Kidney (tissue), 14 donors: ENCODE data around the gene KLF1. TPM values are rescaled to one million over a fixed set of nuclear protein-coding genes. Genes with fewer than 3 reads are reported as not detected.
"Not testable (repeated sequence)": the region's sequence is repeated elsewhere in the genome, so short reads cannot be mapped to it uniquely, and the experiment has no call there.

Experiments used
- DNase-seq, 5 donors: peaks; one replicate each; pipeline ENCODE4 v3.0.0-alpha.2; 2013 to 2020
- FAIRE-seq: peaks from 2 replicates; lab custom pipeline; 2012; peaks lifted over from hg19 to GRCh38; lab: Jason Lieb, UNC
- H3K27ac ChIP-seq, 2 donors: one replicate each; pipeline ENCODE4 v1.7.0; 2013; ENCODE audit warnings: low read depth in 2 of 2, low read length in 2 of 2, inconsistent platforms in 1 of 2
- H3K27me3 ChIP-seq: one replicate; pipeline ENCODE4 v1.7.1; 2013; ENCODE audit warnings: low read length, inconsistent platforms; ENCODE audit not compliant: control insufficient read depth, insufficient read depth
- H3K36me3 ChIP-seq, 3 donors: one replicate each; pipeline versions ENCODE4 v1.7.0 to v1.7.1; 2013; ENCODE audit warnings: low read length in 3 of 3, control low read depth in 1 of 3, inconsistent platforms in 1 of 3; ENCODE audit not compliant: insufficient read depth in 3 of 3, control insufficient read depth in 2 of 3
- H3K4me1 ChIP-seq, 3 donors: one replicate each; pipeline versions ENCODE4 v1.7.0 to v1.7.1; 2013; ENCODE audit warnings: low read length in 3 of 3, inconsistent platforms in 1 of 3, low read depth in 1 of 3; ENCODE audit not compliant: control insufficient read depth in 2 of 3, insufficient read depth in 2 of 3
- H3K4me3 ChIP-seq, 3 donors: one replicate each; pipeline versions ENCODE4 v1.7.0 to v1.8.1; 2013; ENCODE audit warnings: low read length in 3 of 3, control low read depth in 1 of 3, inconsistent platforms in 1 of 3
- H3K9ac ChIP-seq, 3 donors: one replicate each; pipeline versions ENCODE4 v1.7.0 to v1.7.1; 2013; ENCODE audit warnings: low read length in 3 of 3, control low read depth in 1 of 3, inconsistent platforms in 1 of 3
- H3K9me3 ChIP-seq, 3 donors: one replicate each; pipeline versions ENCODE4 v1.7.0 to v1.7.1; 2013; ENCODE audit warnings: low read length in 3 of 3, control low read depth in 1 of 3, inconsistent platforms in 1 of 3; ENCODE audit not compliant: control insufficient read depth in 2 of 3, insufficient read depth in 1 of 3
- CTCF ChIP-seq: IDR thresholded peaks from 3 replicates; pipeline ENCODE4 v1.5.1; 2012; ENCODE audit warnings: mild to moderate bottlenecking, moderate library complexity, borderline replicate concordance; ENCODE audit not compliant: insufficient read depth; ENCODE audit errors: extremely low read depth
- intact Hi-C: fragments of 100-400 bp; cut with DNase I; formaldehyde crosslinking; loops from one replicate; pipeline ENCODE4 v1.11.1; 2022
- polyA plus RNA-seq: library from polyadenylated mRNA; stranded (reverse); fragments of 350-450 nt; fragmentation: Illumina TruSeq; extraction: RNeasy Lipid Tissue Mini Kit (QIAGEN cat#74804); gene quantifications from one replicate; pipeline ENCODE4 v1.2.3, GENCODE V29; 2014; ENCODE audit warnings: low read depth, low replicate concordance; ENCODE audit not compliant: insufficient read depth
- total RNA-seq: library from RNA; stranded (reverse); fragmentation: NEBNext Ultra II Directional; extraction: Animal tissue kit (Norgen Biotek cat#: 25700); gene quantifications from one replicate; pipeline ENCODE4 v1.2.1, GENCODE V29; 2021
- donor health status: control.
- donor health status: control.
- donor health status: control.
- donor health status: control.
- donor health status: control.
- donor health status: DM: yes; HTN: yes; CAD: no.
- donor health status: Normal renal cell carcinoma (clear cell type).

Gene KLF1
- total and polyA plus RNA-seq, 2 donors from 2014 or later, result not detected

DNA sequence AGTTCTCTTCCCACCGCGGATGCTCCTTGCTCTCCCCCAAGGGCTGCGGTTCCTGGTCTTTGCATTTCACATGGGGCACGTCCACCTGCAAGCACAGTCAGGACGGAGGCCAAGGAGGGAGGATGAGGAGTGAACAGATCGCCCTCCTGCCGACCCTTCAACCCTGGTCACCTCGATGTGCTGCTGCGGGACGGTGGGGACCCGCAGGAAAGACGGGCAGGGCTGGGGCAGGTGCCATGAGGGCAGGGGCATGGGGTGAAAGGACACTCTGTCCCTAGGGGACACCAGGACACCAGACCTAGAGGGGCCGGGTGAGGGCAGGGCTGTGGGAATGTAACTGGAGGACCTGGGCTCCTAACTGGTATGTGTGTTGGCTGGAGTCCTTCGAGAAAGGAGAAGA is 31.3 kb upstream of the KLF1 start:
- Histone ChIP-seq H3K9me3 (no peaks in the 10 kb centered on the region), H3K9ac (no peak overlapping the region), H3K27me3 (no peaks in the 10 kb centered on the region), H3K4me1 (peaks cover 0 to 5% (median 4%) of the 10 kb centered on the region in 3 donors), H3K36me3 (peaks cover 0 to 10% (median 10%) of the 10 kb centered on the region in 3 donors), H3K27ac (no peak overlapping the region), H3K4me3 (no peak overlapping the region)
- intact Hi-C loops, result no loop called here
- DNase-seq (no peak), FAIRE-seq (no peak)
- TF ChIP-seq CTCF, result no peak

DNA sequence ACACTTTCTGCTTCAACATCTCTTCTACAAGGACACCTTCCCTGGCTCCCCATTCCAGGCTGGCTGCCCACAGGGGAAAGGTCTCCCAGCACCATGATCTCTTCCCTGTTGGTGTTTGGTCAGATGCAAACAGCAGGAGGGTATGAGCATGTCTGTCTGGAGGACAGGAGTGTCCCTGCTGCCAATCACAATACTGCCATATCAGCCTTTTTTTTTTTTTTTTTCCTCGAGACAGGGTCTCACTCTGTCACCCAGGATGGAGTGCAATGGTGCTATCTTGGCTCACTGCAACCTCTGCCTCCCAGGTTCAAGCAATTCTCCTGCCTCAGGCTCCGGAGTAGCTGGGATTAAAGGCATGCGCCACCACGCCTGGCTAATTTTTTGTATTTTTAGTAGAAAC is 28.9 kb upstream of the KLF1 start:
- H3K27ac ChIP-seq, DNase-seq, intact Hi-C loops, H3K9me3 ChIP-seq, FAIRE-seq, H3K27me3 ChIP-seq, H3K9ac ChIP-seq, H3K4me3 ChIP-seq, H3K36me3 ChIP-seq: not testable (repeated sequence)
- peaks cover 0 to 14% (median 8%) of the 10 kb centered on the region in 3 donors for H3K4me1 ChIP-seq

DNA sequence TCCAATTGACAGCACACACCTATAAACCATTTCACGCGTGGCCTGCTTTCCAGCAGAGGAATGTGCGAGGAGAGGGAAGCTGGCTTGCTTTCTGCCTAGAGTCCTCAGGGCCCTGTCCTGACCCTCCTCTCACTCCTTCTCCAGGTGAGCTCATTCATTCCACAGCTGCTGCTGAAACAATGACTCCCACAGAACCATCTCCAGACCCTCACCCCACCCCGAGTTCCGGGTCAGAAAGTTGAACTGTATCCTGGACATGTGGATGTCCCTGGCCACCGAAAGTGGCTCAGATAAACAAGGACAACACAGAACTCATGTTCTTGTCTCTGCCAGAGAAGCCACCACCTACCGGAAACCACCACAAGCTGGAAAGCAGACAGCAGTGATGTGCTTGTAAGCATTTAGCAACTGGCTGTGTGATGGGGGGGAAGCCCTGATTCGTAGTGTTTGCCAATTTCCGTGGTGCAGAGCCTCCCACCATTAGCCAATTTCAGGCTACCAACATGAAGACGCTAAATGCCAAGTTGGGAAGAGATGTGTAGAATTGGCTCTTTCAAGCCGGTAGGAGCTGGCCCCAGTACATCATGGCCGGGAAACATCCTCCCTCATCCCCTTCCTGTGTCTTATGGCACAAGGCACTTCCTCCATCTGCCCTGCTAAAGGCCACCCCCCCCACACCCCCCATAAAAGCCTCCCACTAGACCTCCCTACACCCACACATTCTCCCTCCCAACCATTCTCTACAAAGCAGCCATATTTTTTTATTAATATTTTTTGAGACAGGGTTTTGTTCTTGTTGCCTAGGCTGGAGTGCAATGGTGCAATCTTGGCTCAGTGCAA is 27.1 kb upstream of the KLF1 start:
- no peak overlapping the region for H3K27ac ChIP-seq
- no peaks in the 10 kb centered on the region for H3K36me3 ChIP-seq
- H3K9me3 ChIP-seq, result no peaks in the 10 kb centered on the region
- peak in 3 of 5 donors; percentile 25 to 56 (median 33) for DNase-seq
- intact Hi-C loops, result no loop called here
- no peak overlapping the region for H3K9ac ChIP-seq
- FAIRE-seq, result no peak
- TF ChIP-seq CTCF, result no peak
- H3K4me1 ChIP-seq, result peaks cover 0 to 14% (median 8%) of the 10 kb centered on the region in 3 donors
- H3K4me3 ChIP-seq, result peak overlapping the region in 1 of 3 donors; percentile 47
- no peaks in the 10 kb centered on the region for H3K27me3 ChIP-seq

- no peaks in the 10 kb centered on the region for H3K36me3 ChIP-seq
- intact Hi-C loops, result no loop called here
- peak overlapping the region in 1 of 3 donors; percentile 47 for H3K4me3 ChIP-seq
- TF ChIP-seq CTCF, result no peak
- H3K9me3 ChIP-seq, result no peaks in the 10 kb centered on the region
- H3K4me1 ChIP-seq, result peaks cover 0 to 14% (median 4%) of the 10 kb centered on the region in 3 donors
- H3K27me3 ChIP-seq, result no peaks in the 10 kb centered on the region
- DNase-seq (peak; percentile 60 to 92 (median 75)), FAIRE-seq (no peak)
- H3K27ac ChIP-seq, result no peak overlapping the region
- H3K9ac ChIP-seq, result no peak overlapping the region
These were observed 26.1 kb upstream of the KLF1 start for GRCh38 chr19:12913011-12913561.
